OCI-M1 (cell line): Measurements from ENCODE around the gene CYB5R3.

Source experiments
- DNase-seq: peaks from one replicate; lab custom pipeline; 2025; lab: John Stamatoyannopoulos, UW

Gene CYB5R3

GRCh38 chr22:42649246-42650099 lies at the start of gene CYB5R3:
TSS of gene CYB5R3 (minus strand) at chr22:42649392. CDS start at chr22:42649315, 77 bp downstream.
- DNase-seq: peak; percentile 82

GRCh38 chr22:42697542-42698013 lies 48.4 kb upstream of the CYB5R3 start:
- no peak for DNase-seq

GRCh38 chr22:42696331-42696967 lies 47.3 kb upstream of the CYB5R3 start:
- no peak for DNase-seq

GRCh38 chr22:42695294-42695693 lies 46.1 kb upstream of the CYB5R3 start:
- no peak for DNase-seq

- no peak for DNase-seq
Observed at GRCh38 chr22:42693763-42694683, 44.8 kb upstream of the CYB5R3 start.

- no peak for DNase-seq
Observed at GRCh38 chr22:42693055-42693762, 44.0 kb upstream of the CYB5R3 start.

GRCh38 chr22:42692239-42693054 lies 43.3 kb upstream of the CYB5R3 start:
- DNase-seq: no peak

- DNase-seq: no peak
Observed at GRCh38 chr22:42691440-42691839, 42.2 kb upstream of the CYB5R3 start.

- DNase-seq: peak; percentile 66
Observed at GRCh38 chr22:42688241-42689211, 39.3 kb upstream of the CYB5R3 start.

GRCh38 chr22:42686756-42687491 lies 37.7 kb upstream of the CYB5R3 start:
- DNase-seq: no peak

GRCh38 chr22:42685941-42686653 lies 36.9 kb upstream of the CYB5R3 start:
- no peak for DNase-seq

- no peak for DNase-seq
Observed at GRCh38 chr22:42684462-42685195, 35.4 kb upstream of the CYB5R3 start.

GRCh38 chr22:42683578-42684283 lies 34.5 kb upstream of the CYB5R3 start:
- no peak for DNase-seq

- no peak for DNase-seq
Observed at GRCh38 chr22:42682113-42682851, 33.1 kb upstream of the CYB5R3 start.

GRCh38 chr22:42680648-42681047 lies 31.5 kb upstream of the CYB5R3 start:
- DNase-seq: no peak

GRCh38 chr22:42679691-42680090 lies 30.5 kb upstream of the CYB5R3 start:
- no peak for DNase-seq
